ENCODE results near the gene TUBA4A. TPM values are rescaled to one million over a fixed set of nuclear protein-coding genes. Genes with fewer than 3 reads are reported as not detected.

Gene TUBA4A
- polyA plus RNA-seq, 2 donors: 89.0 to 161 TPM

DNA sequence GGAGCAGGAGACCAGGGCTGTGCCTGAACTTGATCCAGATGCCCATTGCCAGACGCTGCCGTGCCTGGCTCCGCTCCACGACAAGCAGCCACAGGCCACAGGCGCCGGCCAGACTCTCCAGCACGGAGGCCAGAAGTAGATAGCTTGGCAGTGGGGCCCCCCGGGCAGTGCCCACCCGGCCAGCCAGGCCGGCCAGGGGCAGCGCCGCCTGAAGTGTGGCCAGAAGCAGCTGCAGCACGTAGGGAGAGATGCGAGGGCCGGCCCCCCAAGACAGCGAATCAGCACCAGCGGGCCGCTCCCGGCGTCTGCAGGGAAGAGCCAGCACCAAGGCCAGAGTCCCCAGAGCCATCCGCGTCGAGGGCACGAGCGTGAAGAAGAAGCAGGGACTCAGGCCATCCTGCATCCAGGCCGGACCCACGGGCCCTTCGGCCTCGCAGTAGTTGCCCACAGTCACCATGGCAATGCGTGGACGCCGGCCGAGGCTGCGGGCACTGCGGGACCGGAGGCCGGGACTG, 35.4 kb downstream of the TUBA4A start:
- Histone ChIP-seq H3K36me3 (ENCODE audit: control insufficient read depth in 2 of 2, insufficient read depth in 2 of 2, low read length in 1 of 2) (peaks cover 14 to 51% of the 10 kb centered on the region in 2 donors), H3K9me3 (ENCODE audit: control insufficient read depth in 2 of 2, insufficient read depth in 1 of 2, low read depth in 1 of 2, low read length in 1 of 2) (no peaks in the 10 kb centered on the region), H3K4me3 (ENCODE audit: low read depth in 1 of 2, low read length in 2 of 2) (peak overlapping the region; percentile 43 to 47), H3K27me3 (ENCODE audit: control insufficient read depth in 1 of 2, insufficient read depth in 2 of 2, low read length in 2 of 2) (no peaks in the 10 kb centered on the region), H3K27ac (ENCODE audit: low read depth in 2 of 2, low read length in 1 of 2) (peak overlapping the region; percentile 96 to 97), H3K4me1 (ENCODE audit: control insufficient read depth in 2 of 2, insufficient read depth in 2 of 2, low read length in 1 of 2) (peaks cover 0 to 11% of the 10 kb centered on the region in 2 donors)
- 0 to 1% methylated on average over 36 to 37 of the region's 37 CpGs for WGBS, 2 donors

DNA sequence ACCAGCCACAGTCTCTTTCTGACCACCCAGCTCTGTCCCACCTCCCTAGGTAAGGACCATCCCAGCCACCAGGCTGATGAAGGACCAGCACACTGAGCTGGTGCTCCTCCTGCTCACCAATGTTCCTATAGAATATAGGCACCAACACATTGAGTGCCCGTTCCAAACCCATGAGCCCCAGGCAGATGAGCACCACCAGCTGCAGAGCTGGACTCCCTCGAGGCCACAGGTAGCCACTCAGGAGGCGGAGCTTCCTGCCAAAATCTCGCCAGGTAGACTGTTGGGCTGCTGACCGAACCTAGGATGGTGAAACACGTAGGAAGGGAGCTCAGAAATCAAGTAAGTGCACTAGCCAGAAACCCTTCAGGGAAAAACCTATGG, 37.2 kb downstream of the TUBA4A start:
- WGBS, 2 donors: 86 to 89% methylated on average over 6 of the region's 6 CpGs

DNA sequence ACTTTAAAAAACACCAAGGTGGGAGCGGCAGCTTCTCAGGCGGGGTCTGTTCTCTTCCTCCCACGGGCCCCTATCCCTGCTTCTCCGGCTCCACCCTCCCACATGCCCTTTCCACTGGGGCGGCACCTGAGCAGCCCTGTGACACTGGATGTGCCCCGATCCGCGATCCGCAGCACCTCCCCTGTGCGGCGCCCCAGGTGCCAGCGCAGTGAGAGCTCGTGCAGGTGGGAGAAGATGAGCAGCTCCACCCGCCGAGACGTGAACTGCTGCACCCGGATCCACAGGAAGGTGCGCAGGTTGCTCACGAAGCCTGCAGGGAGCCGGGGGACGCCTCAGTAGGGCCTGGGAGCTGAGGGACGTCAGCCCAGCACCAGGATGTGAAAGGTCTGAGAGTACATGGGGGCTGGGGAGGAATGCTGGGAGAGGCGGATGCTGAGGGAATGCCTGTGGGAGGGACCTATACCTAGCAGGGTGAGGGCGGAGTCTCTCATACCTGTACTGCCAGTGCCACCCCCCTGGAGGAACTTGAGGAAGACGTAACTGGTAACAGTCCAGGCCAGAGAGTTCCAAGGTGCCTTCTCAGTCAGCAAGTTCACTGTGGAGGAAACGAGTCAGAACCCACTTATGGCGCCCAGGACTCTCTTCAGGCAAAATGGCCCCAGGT, 37.7 kb downstream of the TUBA4A start:
- no peaks in the 10 kb centered on the region for H3K9me3 ChIP-seq (ENCODE audit: control insufficient read depth in 2 of 2, insufficient read depth in 1 of 2, low read depth in 1 of 2, low read length in 1 of 2)
- no peak overlapping the region for H3K4me3 ChIP-seq (ENCODE audit: low read depth in 1 of 2, low read length in 2 of 2)
- H3K27me3 ChIP-seq (ENCODE audit: control insufficient read depth in 1 of 2, insufficient read depth in 2 of 2, low read length in 2 of 2): no peaks in the 10 kb centered on the region
- WGBS, 2 donors: 90% methylated on average over 27 of the region's 27 CpGs
- peaks cover 3 to 42% of the 10 kb centered on the region in 2 donors for H3K36me3 ChIP-seq (ENCODE audit: control insufficient read depth in 2 of 2, insufficient read depth in 2 of 2, low read length in 1 of 2)
- peaks cover 0 to 11% of the 10 kb centered on the region in 2 donors for H3K4me1 ChIP-seq (ENCODE audit: control insufficient read depth in 2 of 2, insufficient read depth in 2 of 2, low read length in 1 of 2)
- no peak overlapping the region for H3K27ac ChIP-seq (ENCODE audit: low read depth in 2 of 2, low read length in 1 of 2)

More for the DNA sequence above, 37.2 kb downstream of the TUBA4A start:
- Histone ChIP-seq H3K27me3 (ENCODE audit: control insufficient read depth in 1 of 2, insufficient read depth in 2 of 2, low read length in 2 of 2) (no peaks in the 10 kb centered on the region), H3K4me1 (ENCODE audit: control insufficient read depth in 2 of 2, insufficient read depth in 2 of 2, low read length in 1 of 2) (peaks cover 0 to 11% of the 10 kb centered on the region in 2 donors), H3K36me3 (ENCODE audit: control insufficient read depth in 2 of 2, insufficient read depth in 2 of 2, low read length in 1 of 2) (peaks cover 4 to 46% of the 10 kb centered on the region in 2 donors), H3K27ac (ENCODE audit: low read depth in 2 of 2, low read length in 1 of 2) (no peak overlapping the region), H3K9me3 (ENCODE audit: control insufficient read depth in 2 of 2, insufficient read depth in 1 of 2, low read depth in 1 of 2, low read length in 1 of 2) (no peaks in the 10 kb centered on the region), H3K4me3 (ENCODE audit: low read depth in 1 of 2, low read length in 2 of 2) (no peak overlapping the region)

DNA sequence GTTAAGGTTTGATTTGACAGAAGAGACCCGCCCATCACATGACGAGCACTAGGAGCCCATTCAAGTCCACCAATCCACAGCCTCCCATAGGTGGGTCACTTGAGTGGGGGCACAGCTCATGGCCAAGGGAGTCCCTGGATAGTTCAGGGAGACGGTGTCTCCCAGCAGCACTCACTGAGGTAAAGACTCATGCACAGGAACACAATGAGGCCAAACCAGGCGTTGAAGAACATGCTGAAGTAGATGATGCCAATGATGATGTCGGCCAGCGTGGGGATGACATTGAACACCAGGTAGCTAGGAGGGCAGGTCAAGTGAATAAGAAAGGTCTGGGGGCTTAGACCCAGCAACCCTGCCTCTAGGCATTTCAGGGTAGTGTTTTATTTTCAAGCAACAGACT, 38.9 kb downstream of the TUBA4A start:
- peaks cover 0 to 11% of the 10 kb centered on the region in 2 donors for H3K4me1 ChIP-seq (ENCODE audit: control insufficient read depth in 2 of 2, insufficient read depth in 2 of 2, low read length in 1 of 2)
- H3K9me3 ChIP-seq (ENCODE audit: control insufficient read depth in 2 of 2, insufficient read depth in 1 of 2, low read depth in 1 of 2, low read length in 1 of 2): no peaks in the 10 kb centered on the region
- H3K27me3 ChIP-seq (ENCODE audit: control insufficient read depth in 1 of 2, insufficient read depth in 2 of 2, low read length in 2 of 2): no peaks in the 10 kb centered on the region
- 91 to 92% methylated on average over 6 of the region's 6 CpGs for WGBS, 2 donors
- H3K36me3 ChIP-seq (ENCODE audit: control insufficient read depth in 2 of 2, insufficient read depth in 2 of 2, low read length in 1 of 2): peaks cover 5 to 43% of the 10 kb centered on the region in 2 donors
- H3K4me3 ChIP-seq (ENCODE audit: low read depth in 1 of 2, low read length in 2 of 2): no peak overlapping the region
- H3K27ac ChIP-seq (ENCODE audit: low read depth in 2 of 2, low read length in 1 of 2): no peak overlapping the region

DNA sequence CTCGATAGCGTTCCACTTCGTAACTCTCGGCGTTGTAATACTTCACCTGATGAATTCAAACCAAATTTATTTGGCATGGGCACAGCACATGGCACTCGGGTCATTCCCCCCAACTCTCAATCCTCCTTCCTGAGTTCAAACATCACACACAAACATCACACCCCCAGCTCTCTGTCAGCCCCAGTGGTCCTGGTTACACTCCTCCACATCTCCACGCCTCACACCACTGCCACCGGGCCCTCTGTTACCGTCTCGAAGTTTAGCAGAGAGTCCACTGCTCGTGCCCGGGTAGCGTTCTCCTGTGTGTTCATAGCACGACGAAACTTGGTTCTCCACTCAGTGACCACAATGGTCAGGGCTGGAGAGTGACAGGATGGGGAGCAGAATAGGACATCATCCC, 39.6 kb downstream of the TUBA4A start:
- WGBS, 2 donors: 95 to 96% methylated on average over 15 of the region's 15 CpGs
- Histone ChIP-seq H3K36me3 (ENCODE audit: control insufficient read depth in 2 of 2, insufficient read depth in 2 of 2, low read length in 1 of 2) (peaks cover 5 to 44% of the 10 kb centered on the region in 2 donors), H3K27me3 (ENCODE audit: control insufficient read depth in 1 of 2, insufficient read depth in 2 of 2, low read length in 2 of 2) (no peaks in the 10 kb centered on the region)

DNA sequence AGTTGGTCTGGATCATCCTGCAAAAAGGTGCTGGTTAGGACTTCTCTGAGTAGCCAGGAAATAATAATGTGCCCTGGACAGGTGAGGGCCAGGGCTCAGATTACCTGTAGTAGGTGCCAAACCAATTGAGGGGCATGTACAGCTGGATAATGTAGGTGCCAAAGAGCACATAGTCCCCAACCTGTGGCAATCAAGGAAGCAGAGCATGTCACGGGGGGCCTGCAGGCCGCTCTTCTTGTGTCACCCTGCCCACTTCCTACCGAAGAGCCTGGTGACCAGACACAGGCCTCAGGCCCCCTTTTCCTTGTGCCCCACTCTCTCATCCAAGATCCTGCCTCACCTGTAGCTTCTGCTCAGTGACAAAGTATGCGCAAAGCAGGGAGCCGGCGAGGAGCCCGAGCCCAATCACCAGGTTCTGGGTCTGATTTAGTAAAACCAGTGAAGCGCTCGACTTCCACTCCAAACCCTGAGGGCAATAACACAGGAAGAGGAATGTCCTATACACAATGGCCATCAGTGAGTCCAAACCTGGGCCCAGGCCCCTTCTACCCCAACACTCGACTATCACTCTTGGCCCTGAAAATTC, 40.1 kb downstream of the TUBA4A start:
- 93 to 94% methylated on average over 10 of the region's 10 CpGs for WGBS, 2 donors
- Histone ChIP-seq H3K27me3 (ENCODE audit: control insufficient read depth in 1 of 2, insufficient read depth in 2 of 2, low read length in 2 of 2) (no peaks in the 10 kb centered on the region), H3K4me1 (ENCODE audit: control insufficient read depth in 2 of 2, insufficient read depth in 2 of 2, low read length in 1 of 2) (peaks cover 0 to 2% of the 10 kb centered on the region in 2 donors), H3K27ac (ENCODE audit: low read depth in 2 of 2, low read length in 1 of 2) (no peak overlapping the region), H3K36me3 (ENCODE audit: control insufficient read depth in 2 of 2, insufficient read depth in 2 of 2, low read length in 1 of 2) (peaks cover 5 to 48% of the 10 kb centered on the region in 2 donors), H3K9me3 (ENCODE audit: control insufficient read depth in 2 of 2, insufficient read depth in 1 of 2, low read depth in 1 of 2, low read length in 1 of 2) (no peaks in the 10 kb centered on the region), H3K4me3 (ENCODE audit: low read depth in 1 of 2, low read length in 2 of 2) (no peak overlapping the region)

More for the DNA sequence above, 39.6 kb downstream of the TUBA4A start:
- Histone ChIP-seq H3K4me1 (ENCODE audit: control insufficient read depth in 2 of 2, insufficient read depth in 2 of 2, low read length in 1 of 2) (peaks cover 0 to 4% of the 10 kb centered on the region in 2 donors), H3K4me3 (ENCODE audit: low read depth in 1 of 2, low read length in 2 of 2) (no peak overlapping the region), H3K9me3 (ENCODE audit: control insufficient read depth in 2 of 2, insufficient read depth in 1 of 2, low read depth in 1 of 2, low read length in 1 of 2) (no peaks in the 10 kb centered on the region), H3K27ac (ENCODE audit: low read depth in 2 of 2, low read length in 1 of 2) (no peak overlapping the region)

DNA sequence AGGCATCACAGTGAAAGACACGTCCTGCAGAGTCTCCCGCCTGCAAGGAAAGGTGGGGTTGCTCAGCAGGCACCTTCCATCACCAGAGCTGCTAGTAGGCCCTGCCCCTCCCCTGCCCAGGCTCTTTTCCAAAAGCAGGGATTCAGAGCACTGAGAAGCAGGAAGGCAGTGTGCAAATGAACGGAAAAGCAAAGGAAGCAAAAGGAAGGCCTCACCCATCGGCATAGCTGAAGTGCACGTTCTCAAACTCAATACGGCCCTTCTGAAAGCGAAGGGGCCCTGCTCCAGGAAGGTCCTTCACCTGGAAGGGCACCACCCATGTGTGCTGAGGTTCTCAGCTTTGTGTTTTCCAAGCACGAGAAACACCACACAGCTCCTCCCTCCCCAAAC, 40.7 kb downstream of the TUBA4A start:
- Histone ChIP-seq H3K4me3 (ENCODE audit: low read depth in 1 of 2, low read length in 2 of 2) (no peak overlapping the region), H3K27ac (ENCODE audit: low read depth in 2 of 2, low read length in 1 of 2) (no peak overlapping the region), H3K4me1 (ENCODE audit: control insufficient read depth in 2 of 2, insufficient read depth in 2 of 2, low read length in 1 of 2) (peaks cover 0 to 5% of the 10 kb centered on the region in 2 donors), H3K36me3 (ENCODE audit: control insufficient read depth in 2 of 2, insufficient read depth in 2 of 2, low read length in 1 of 2) (peaks cover 5 to 53% of the 10 kb centered on the region in 2 donors), H3K27me3 (ENCODE audit: control insufficient read depth in 1 of 2, insufficient read depth in 2 of 2, low read length in 2 of 2) (no peaks in the 10 kb centered on the region), H3K9me3 (ENCODE audit: control insufficient read depth in 2 of 2, insufficient read depth in 1 of 2, low read depth in 1 of 2, low read length in 1 of 2) (no peaks in the 10 kb centered on the region)
- WGBS, 2 donors: 80 to 83% methylated on average over 8 of the region's 8 CpGs

DNA sequence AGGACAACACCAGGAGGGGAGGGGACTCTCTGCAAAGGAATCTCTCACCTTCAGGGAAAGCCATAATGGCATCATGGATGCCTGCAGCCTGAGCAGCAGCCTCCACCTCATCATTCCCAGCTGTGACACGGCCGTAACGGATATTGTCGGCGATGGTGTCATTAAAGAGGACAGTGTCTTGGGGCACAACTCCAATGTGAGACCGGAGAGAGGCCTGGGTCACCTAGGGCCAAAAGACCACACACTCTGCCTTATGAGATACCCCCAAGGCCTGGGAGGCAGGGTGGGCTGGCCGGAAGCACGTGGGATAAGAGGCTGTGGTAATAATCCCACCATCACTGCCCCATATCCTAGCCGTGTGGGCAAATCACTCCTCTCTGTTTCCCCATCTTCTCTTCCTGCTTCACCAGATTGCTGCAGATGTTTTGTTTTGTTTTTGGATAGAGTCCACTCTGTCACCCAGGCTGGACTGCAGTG, 42.8 kb downstream of the TUBA4A start:
- no peak overlapping the region for H3K4me3 ChIP-seq (ENCODE audit: low read depth in 1 of 2, low read length in 2 of 2)
- H3K36me3 ChIP-seq (ENCODE audit: control insufficient read depth in 2 of 2, insufficient read depth in 2 of 2, low read length in 1 of 2): peaks cover 5 to 48% of the 10 kb centered on the region in 2 donors
- H3K4me1 ChIP-seq (ENCODE audit: control insufficient read depth in 2 of 2, insufficient read depth in 2 of 2, low read length in 1 of 2): peaks cover 0 to 13% of the 10 kb centered on the region in 2 donors
- H3K27me3 ChIP-seq (ENCODE audit: control insufficient read depth in 1 of 2, insufficient read depth in 2 of 2, low read length in 2 of 2): no peaks in the 10 kb centered on the region
- WGBS, 2 donors: 89 to 90% methylated on average over 9 of the region's 9 CpGs
- peak overlapping the region in 1 of 2 donors; percentile 33 for H3K27ac ChIP-seq (ENCODE audit: low read depth in 2 of 2, low read length in 1 of 2)
- H3K9me3 ChIP-seq (ENCODE audit: control insufficient read depth in 2 of 2, insufficient read depth in 1 of 2, low read depth in 1 of 2, low read length in 1 of 2): no peaks in the 10 kb centered on the region

DNA sequence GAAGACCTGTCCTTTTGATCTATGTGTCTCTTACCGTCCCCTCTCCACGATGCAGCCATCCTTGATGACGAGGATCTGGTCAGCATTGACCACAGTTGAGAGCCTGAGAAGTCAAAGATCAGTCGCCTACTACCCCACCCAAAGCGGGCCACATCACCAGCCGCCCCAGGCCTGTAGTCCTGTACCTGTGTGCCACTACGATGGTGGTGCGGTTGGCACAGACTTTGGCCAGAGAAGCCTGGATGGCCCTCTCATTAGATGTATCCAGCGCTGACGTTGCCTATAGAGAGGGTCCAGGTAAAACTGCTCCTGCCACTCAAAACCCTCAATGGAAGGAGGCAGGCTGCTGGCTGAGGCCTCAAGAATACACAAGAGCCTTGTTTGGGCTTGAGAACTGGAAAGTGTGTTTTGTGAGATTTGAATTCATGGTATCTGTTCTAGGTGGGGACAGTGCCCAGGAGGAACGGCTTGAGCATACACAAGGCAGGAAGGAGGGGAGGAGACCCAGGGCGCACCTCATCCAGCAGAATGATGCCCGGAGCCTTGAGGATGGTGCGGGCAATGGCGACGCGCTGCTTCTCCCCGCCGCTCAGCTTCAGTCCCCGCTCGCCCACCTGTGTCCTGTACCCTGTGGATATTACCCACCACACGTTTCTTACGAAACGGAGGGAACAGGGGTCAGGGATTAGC, 43.4 kb downstream of the TUBA4A start:
- peaks cover 5 to 46% of the 10 kb centered on the region in 2 donors for H3K36me3 ChIP-seq (ENCODE audit: control insufficient read depth in 2 of 2, insufficient read depth in 2 of 2, low read length in 1 of 2)
- 93 to 94% methylated on average over 24 of the region's 24 CpGs for WGBS, 2 donors
- no peak overlapping the region for H3K27ac ChIP-seq (ENCODE audit: low read depth in 2 of 2, low read length in 1 of 2)

More for the DNA sequence above, 43.4 kb downstream of the TUBA4A start:
- no peaks in the 10 kb centered on the region for H3K9me3 ChIP-seq (ENCODE audit: control insufficient read depth in 2 of 2, insufficient read depth in 1 of 2, low read depth in 1 of 2, low read length in 1 of 2)
- H3K27me3 ChIP-seq (ENCODE audit: control insufficient read depth in 1 of 2, insufficient read depth in 2 of 2, low read length in 2 of 2): no peaks in the 10 kb centered on the region
- peaks cover 0 to 13% of the 10 kb centered on the region in 2 donors for H3K4me1 ChIP-seq (ENCODE audit: control insufficient read depth in 2 of 2, insufficient read depth in 2 of 2, low read length in 1 of 2)
- H3K4me3 ChIP-seq (ENCODE audit: low read depth in 1 of 2, low read length in 2 of 2): no peak overlapping the region
